NCI-H2029 (cell line): Measurements from ENCODE around the gene PRM3.

Experiments
- DNase-seq: peaks from one replicate; lab custom pipeline; 2025; lab: John Stamatoyannopoulos, UW

Gene PRM3

GRCh38 chr16:11258553-11259492 is 14.6 kb downstream of the PRM3 start:
- DNase-seq: peak; percentile 11

- peak; percentile 61 for DNase-seq
These were observed 16.1 kb downstream of the PRM3 start for GRCh38 chr16:11257131-11257938.

DNA sequence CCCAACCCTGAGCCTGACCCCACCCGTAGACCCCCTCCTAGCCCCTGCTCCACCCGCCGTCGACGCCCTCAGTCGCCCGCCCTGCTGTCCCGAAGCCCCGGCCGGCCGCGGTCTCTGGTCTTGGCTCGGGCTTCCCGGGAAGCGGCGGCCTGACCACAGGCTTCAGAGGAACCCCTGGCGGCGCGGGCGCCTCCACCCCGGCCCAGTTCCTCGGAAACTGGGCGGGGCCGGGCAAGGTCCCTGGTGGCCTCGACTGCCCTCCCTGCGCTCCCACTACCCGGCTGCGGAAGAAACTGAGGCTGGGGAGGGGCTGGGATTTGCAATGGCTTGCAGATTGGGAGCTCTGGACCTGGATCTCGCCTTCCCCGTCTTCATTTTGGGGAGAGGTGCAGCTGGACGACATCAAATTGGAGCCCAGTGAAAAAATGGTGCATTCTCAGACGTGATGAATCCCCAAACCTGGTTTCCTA is 16.7 kb downstream of the PRM3 start:
- no peak for DNase-seq

GRCh38 chr16:11255737-11256660 is 17.4 kb downstream of the PRM3 start, which contains the start of gene SOCS1:
TSS of gene SOCS1 (minus strand) at chr16:11256204. CDS start at chr16:11255478, 726 bp downstream.
- DNase-seq: peak; percentile 57

- peak; percentile 28 for DNase-seq
These were observed 18.3 kb downstream of the PRM3 start for GRCh38 chr16:11254913-11255736.

DNA sequence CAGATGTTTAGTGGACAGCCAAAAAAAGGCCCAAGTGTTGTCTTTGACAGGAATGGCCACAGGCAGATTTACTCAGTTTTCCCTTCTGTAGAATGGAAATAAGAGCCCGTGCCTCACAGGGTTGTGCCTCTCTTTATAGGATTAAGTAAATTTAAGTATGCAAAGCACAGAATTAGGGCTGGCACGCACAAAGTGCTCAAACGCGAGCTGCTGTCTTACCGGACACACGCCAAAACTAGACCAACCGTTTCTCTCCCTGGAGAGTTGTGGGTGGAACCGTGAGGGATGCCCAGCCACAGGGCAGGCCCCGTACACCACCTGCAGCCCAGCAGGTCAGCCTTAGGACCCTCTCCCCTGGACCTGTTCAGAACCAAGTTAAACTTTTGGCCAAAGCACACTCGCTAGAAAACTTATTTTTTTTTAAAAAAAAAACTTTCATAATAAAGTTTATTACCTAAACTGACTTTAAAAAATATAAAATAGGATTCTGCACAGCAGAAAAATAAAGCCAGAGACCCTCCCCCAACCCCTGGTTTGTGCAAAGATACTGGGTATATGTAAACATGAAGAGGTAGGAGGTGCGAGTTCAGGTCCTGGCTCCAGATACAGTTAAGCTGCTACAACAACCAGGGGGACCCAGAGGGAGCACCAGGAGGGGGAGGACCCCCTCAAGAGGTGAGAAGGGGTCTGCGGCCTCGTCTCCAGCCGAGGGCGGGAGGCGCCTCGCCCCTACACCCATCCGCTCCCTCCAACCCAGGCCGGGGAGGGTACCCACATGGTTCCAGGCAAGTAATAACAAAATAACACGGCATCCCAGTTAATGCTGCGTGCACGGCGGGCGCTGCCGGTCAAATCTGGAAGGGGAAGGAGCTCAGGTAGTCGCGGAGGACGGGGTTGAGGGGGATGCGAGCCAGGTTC is 19.2 kb downstream of the PRM3 start:
- no peak for DNase-seq

GRCh38 chr16:11253009-11253994 is 20.1 kb downstream of the PRM3 start:
- DNase-seq: no peak

GRCh38 chr16:11252482-11252931 is 20.9 kb downstream of the PRM3 start:
- DNase-seq: no peak

GRCh38 chr16:11251525-11252481 is 21.6 kb downstream of the PRM3 start:
- no peak for DNase-seq

- DNase-seq: no peak
These were observed 22.5 kb downstream of the PRM3 start for GRCh38 chr16:11250786-11251524.

DNA sequence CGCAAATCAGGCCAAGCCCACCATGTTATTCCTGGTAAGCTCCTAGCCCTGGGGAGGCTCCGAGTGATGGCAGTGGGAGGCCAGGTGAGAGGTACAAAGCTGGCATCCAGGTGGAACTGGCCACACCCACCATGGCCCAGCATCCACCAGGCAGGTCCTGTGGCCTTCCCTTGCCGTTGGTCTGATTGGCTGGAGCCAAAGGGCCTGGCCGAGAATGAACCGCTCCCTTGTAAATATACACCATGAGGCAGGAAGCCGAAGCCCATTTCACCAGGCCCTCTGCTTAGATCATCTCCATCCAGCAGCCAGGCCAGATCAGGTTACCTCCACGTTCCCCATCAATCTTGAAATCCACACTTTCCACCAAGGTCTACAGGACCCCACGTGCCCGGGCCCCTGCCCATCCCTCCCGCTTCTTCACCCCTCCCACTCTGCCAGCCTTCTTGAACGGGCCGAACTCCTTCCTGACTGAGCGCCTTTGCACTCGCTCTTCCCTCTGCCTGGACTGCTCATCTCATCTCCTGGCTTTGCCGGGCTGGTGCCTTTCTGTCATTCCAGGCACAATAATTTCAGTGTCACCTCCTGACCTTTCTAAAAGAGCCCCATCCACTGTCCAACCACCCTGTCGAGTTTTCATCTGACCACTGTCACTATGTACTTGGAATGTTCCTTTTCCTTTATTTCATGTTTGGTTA is 23.2 kb downstream of the PRM3 start:
- peak; percentile 73 for DNase-seq

DNA sequence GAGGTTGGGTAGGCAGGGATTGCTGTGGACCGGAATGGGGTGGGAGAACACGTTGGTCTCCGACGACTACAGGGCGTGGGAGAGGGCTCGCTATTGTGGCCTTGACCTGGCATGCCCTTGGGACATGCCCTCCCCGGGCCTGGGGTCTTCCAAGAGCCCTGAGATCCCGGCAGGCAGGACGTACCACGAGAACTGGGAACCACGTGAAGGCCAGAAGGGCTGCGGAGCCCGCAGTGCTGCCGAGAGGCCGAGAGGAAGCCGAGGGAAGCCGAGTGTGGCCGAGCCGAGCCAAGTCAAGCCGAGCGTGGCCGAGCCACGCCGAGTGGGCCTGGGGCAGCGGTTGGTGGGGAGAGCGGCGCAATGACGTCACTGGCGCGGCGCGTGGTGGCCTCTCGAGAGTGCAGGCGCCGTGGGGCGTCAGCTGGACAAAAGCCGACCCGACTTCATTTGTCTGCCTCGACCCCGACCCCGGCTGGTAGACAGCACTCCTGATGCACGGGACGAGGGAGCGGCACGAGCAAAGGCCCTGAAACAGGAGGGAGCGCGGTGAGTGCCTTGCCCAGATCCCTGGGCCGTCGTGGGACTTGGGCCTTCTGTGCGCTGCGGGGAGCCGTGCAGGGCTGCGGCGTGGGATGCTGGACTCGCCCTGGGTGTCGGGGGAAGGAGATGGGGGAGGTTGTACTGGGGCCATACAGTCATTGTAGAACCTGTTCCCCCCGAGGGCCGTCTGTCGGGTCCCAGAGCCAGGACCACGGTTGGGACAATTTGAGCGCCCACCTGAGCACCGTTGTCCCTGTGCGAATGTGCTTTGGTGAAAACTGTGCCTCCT is 24.0 kb downstream of the PRM3 start:
- DNase-seq: no peak

DNA sequence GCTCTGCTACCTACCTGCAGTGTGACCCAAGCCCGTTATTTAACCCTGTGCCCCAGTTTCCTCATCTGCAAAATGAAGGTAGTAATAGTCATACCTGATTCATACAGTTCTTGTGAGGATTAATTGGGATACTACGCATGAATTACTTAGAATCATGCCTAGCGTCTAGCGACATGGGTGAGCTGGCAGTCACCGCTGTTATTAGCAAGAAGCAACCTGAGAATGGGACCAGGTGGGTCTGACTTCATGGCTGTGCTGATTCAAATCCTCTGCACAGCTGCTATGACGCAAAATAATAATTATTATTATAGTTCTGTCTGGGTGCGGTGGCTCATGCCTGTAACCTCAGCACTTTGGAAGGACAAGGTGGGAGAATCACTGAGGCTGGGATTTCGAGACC is 25.3 kb downstream of the PRM3 start:
- no peak for DNase-seq

- no peak for DNase-seq
These were observed 27.4 kb downstream of the PRM3 start for GRCh38 chr16:11245988-11246387.

DNA sequence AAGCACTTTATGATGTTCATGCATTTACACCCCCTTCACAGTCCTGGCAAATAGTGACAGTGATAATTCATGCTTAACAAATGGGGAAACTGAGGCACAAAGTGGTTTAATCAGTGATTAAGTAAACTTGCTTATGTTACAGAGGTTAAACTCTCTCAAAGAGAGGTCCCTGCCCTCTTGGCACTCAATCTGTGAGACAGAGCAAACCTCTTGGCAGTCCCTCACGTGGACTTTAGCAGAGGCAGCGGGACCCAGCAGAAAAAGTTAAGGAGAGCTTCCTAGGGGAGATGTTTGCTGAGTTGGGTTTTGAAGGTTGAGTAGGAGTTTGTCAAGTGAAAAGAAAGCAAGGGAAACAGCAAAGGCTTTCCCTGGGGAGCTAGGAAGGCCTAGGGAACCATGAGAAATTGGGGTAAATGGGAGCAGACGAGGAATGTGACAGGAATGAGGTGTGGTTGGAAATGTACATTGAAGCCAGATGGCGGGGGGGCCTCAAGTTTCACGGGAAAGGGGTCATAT is 28.1 kb downstream of the PRM3 start:
- DNase-seq: no peak
